H1 (cell line): ENCODE results near the gene DENND2A. TPM values are rescaled to one million over a fixed set of nuclear protein-coding genes. Genes with fewer than 3 reads are reported as not detected.

Experiments
- CTCF ChIA-PET: fragments of 300-600 bp; sonication (Branson Sonifier 250); formaldehyde crosslinking; loops from one replicate; lab custom pipeline; 2021; ENCODE audit not compliant: partially characterized antibody; lab: Charles Lee
- POLR2A ChIA-PET: fragments of 300-600 bp; sonication (Branson Sonifier 250); formaldehyde crosslinking; loops from one replicate; lab custom pipeline; 2021; ENCODE audit warnings: inconsistent platforms; ENCODE audit not compliant: partially characterized antibody; lab: Charles Lee
- DNase-seq, 2 experiments: peaks; one replicate each; pipeline versions ENCODE4 v3.0.0 to v3.0.0-alpha.2; 2010 to 2022; ENCODE audit warnings: low spot score in 2 of 2, low read depth in 1 of 2, mixed read lengths in 1 of 2
- FAIRE-seq: peaks from 2 replicates; lab custom pipeline; 2011; peaks lifted over from hg19 to GRCh38; lab: Jason Lieb, UNC
- H2AFZ ChIP-seq: 2 replicates; pipeline ENCODE4 v1.8.1; 2012; ENCODE audit warnings: low read length, inconsistent platforms
- H2AK5ac ChIP-seq: 2 replicates; pipeline ENCODE4 v1.6.1; 2013; ENCODE audit warnings: low read depth, low read length
- H2BK120ac ChIP-seq: replicated peaks from 2 replicates; pipeline ENCODE3; 2013; ENCODE audit warnings: low read depth, low read length, inconsistent platforms
- H2BK12ac ChIP-seq: 2 replicates; pipeline ENCODE4 v1.6.1; 2013; ENCODE audit warnings: low read depth, low read length
- H2BK15ac ChIP-seq: 2 replicates; pipeline ENCODE4 v1.6.1; 2013; ENCODE audit warnings: low read length
- H2BK20ac ChIP-seq: 2 replicates; pipeline ENCODE4 v1.6.1; 2013; ENCODE audit warnings: low read length
- H2BK5ac ChIP-seq: 2 replicates; pipeline ENCODE4 v1.6.1; 2013; ENCODE audit warnings: low read depth, low read length
- H3K14ac ChIP-seq: 2 replicates; pipeline ENCODE4 v1.6.1; 2013; ENCODE audit warnings: inconsistent platforms; ENCODE audit not compliant: insufficient read length
- H3K18ac ChIP-seq: 2 replicates; pipeline ENCODE4 v1.6.1; 2013; ENCODE audit warnings: low read length; ENCODE audit errors: extremely low read depth
- H3K23ac ChIP-seq: 2 replicates; pipeline ENCODE4 v1.6.1; 2013; ENCODE audit warnings: inconsistent platforms; ENCODE audit not compliant: insufficient read length
- H3K23me2 ChIP-seq: 2 replicates; pipeline ENCODE4 v1.6.1; 2013; ENCODE audit warnings: low read depth, low read length
- H3K27ac ChIP-seq: 2 replicates; pipeline ENCODE4 v1.6.1; 2011; ENCODE audit warnings: low read depth, low read length, inconsistent platforms
- H3K27me3 ChIP-seq, 4 experiments: replicated peaks in 1 of 4; 1 replicate in 1 of 4; 2 replicates in 3 of 4; pipeline versions ENCODE4 v1.6.1 to v1.8.1; 2011 to 2013; ENCODE audit warnings: low read length in 3 of 4, mild to moderate bottlenecking in 3 of 4, inconsistent platforms in 2 of 4, mixed read lengths in 2 of 4, moderate library complexity in 1 of 4; ENCODE audit not compliant: control insufficient read depth in 3 of 4, insufficient read depth in 3 of 4; ENCODE audit errors: extremely low read depth in 1 of 4
- H3K36me3 ChIP-seq, 4 experiments: 2 replicates each; pipeline versions ENCODE4 v1.6.1 to v1.8.1; 2011 to 2013; ENCODE audit warnings: mild to moderate bottlenecking in 4 of 4, low read length in 3 of 4, moderate library complexity in 2 of 4, control low read depth in 1 of 4, inconsistent platforms in 1 of 4; ENCODE audit not compliant: insufficient read depth in 4 of 4, control insufficient read depth in 2 of 4
- H3K4ac ChIP-seq: replicated peaks from 2 replicates; pipeline ENCODE3; 2013; ENCODE audit warnings: low read length, low read depth, mixed read lengths, inconsistent platforms; ENCODE audit not compliant: insufficient read length
- H3K4me1 ChIP-seq, 4 experiments: replicated peaks in 1 of 4; 1 replicate in 1 of 4; 2 replicates in 3 of 4; pipeline versions ENCODE4 v1.6.1 to v1.8.1; 2011 to 2013; ENCODE audit warnings: low read length in 3 of 4, inconsistent platforms in 2 of 4, mixed read lengths in 1 of 4; ENCODE audit not compliant: insufficient read depth in 4 of 4, control insufficient read depth in 3 of 4
- H3K4me2 ChIP-seq, 2 experiments: 2 replicates each; pipeline versions ENCODE4 v1.6.1 to v1.8.1; 2011 to 2013; ENCODE audit warnings: low read depth in 2 of 2, low read length in 2 of 2, control low read depth in 1 of 2, inconsistent platforms in 1 of 2, mild to moderate bottlenecking in 1 of 2; ENCODE audit not compliant: insufficient read depth in 1 of 2
- H3K4me3 ChIP-seq, 4 experiments: fragments of 200-600, 300-600 bp in 1 of 4; sonication (generic), shearing (Covaris generic), sonication (Bioruptor Twin) in 1 of 4; 2 replicates each; pipeline versions ENCODE4 v1.5.1 to v1.8.1; 2011 to 2016; ENCODE audit warnings: low read length in 4 of 4, low read depth in 3 of 4, control low read depth in 2 of 4, inconsistent platforms in 2 of 4, mild to moderate bottlenecking in 2 of 4, mixed read lengths in 1 of 4, moderate library complexity in 1 of 4; ENCODE audit not compliant: insufficient read depth in 2 of 4; ENCODE audit errors: extremely low read depth in 1 of 4
- H3K56ac ChIP-seq: replicated peaks from 2 replicates; pipeline ENCODE3; 2013; ENCODE audit warnings: low read depth, mild to moderate bottlenecking, mixed read lengths, low read length, inconsistent platforms; ENCODE audit not compliant: insufficient read length
- H3K79me1 ChIP-seq: 2 replicates; pipeline ENCODE4 v1.6.1; 2013; ENCODE audit warnings: low read depth, low read length, control low read depth
- H3K79me2 ChIP-seq, 2 experiments: 2 replicates each; pipeline versions ENCODE4 v1.6.1 to v1.8.1; 2012 to 2013; ENCODE audit warnings: low read length in 2 of 2, mild to moderate bottlenecking in 2 of 2, inconsistent platforms in 1 of 2; ENCODE audit not compliant: insufficient read depth in 2 of 2, control insufficient read depth in 1 of 2
- H3K9ac ChIP-seq, 4 experiments: replicated peaks in 1 of 4; 1 replicate in 1 of 4; 2 replicates in 3 of 4; pipeline versions ENCODE4 v1.6.1 to v1.8.1; 2011 to 2013; ENCODE audit warnings: low read depth in 3 of 4, low read length in 3 of 4, control low read depth in 2 of 4, mild to moderate bottlenecking in 2 of 4, moderate library complexity in 2 of 4, inconsistent platforms in 1 of 4; ENCODE audit errors: extremely low read depth in 1 of 4
- H3K9me3 ChIP-seq, 2 experiments: 2 replicates each; pipeline versions ENCODE4 v1.6.1 to v1.8.1; 2012 to 2013; ENCODE audit warnings: mild to moderate bottlenecking in 2 of 2, moderate library complexity in 2 of 2, control low read depth in 1 of 2, inconsistent platforms in 1 of 2, low read depth in 1 of 2, low read length in 1 of 2, mixed read lengths in 1 of 2; ENCODE audit not compliant: insufficient read depth in 2 of 2
- H4K20me1 ChIP-seq, 2 experiments: replicated peaks in 1 of 2; 2 replicates each; pipeline versions ENCODE3 to v1.8.1; 2011 to 2013; ENCODE audit warnings: inconsistent platforms in 2 of 2, low read length in 2 of 2, mild to moderate bottlenecking in 1 of 2; ENCODE audit not compliant: insufficient read depth in 2 of 2, control insufficient read depth in 1 of 2
- H4K5ac ChIP-seq: 2 replicates; pipeline ENCODE4 v1.6.1; 2013; ENCODE audit warnings: low read length, low read depth, mixed read lengths, inconsistent platforms; ENCODE audit not compliant: insufficient read length
- H4K8ac ChIP-seq: 2 replicates; pipeline ENCODE4 v1.8.0; 2013; ENCODE audit warnings: mild to moderate bottlenecking, moderate library complexity, low read length, inconsistent platforms; ENCODE audit not compliant: insufficient read depth; ENCODE audit errors: extremely low read depth
- H4K91ac ChIP-seq: replicated peaks from 2 replicates; pipeline ENCODE3; 2013; ENCODE audit warnings: low read length, mixed read lengths, inconsistent platforms; ENCODE audit not compliant: insufficient read length
- BRCA1 ChIP-seq: IDR thresholded peaks from 2 replicates; pipeline ENCODE4 v1.6.1; 2012; ENCODE audit warnings: low read depth, low read length, improper control_type of control experiment
- KDM4A ChIP-seq: IDR thresholded peaks from one replicate; pipeline ENCODE4 v1.7.1; 2012; ENCODE audit warnings: low read depth, mild to moderate bottlenecking, moderate library complexity, low read length, inconsistent platforms; ENCODE audit not compliant: severe bottlenecking
- NRF1 ChIP-seq: IDR thresholded peaks from 2 replicates; pipeline ENCODE4 v1.6.1; 2011; ENCODE audit warnings: mild to moderate bottlenecking, low read depth, low read length, improper control_type of control experiment
- PHF8 ChIP-seq: fragments of 200-600 bp; sonication (generic); conservative IDR thresholded peaks from 2 replicates; pipeline ENCODE4 v1.7.1; 2012; ENCODE audit warnings: low read depth, mild to moderate bottlenecking, inconsistent platforms, low read length, moderate library complexity
- RAD21 ChIP-seq, 2 experiments: IDR thresholded peaks in 1 of 2; conservative IDR thresholded peaks in 1 of 2; 2 replicates each; pipeline ENCODE4 v1.6.1; 2011; ENCODE audit warnings: low read depth in 2 of 2, low read length in 2 of 2, improper control_type of control experiment in 1 of 2, inconsistent platforms in 1 of 2, mild to moderate bottlenecking in 1 of 2, moderate library complexity in 1 of 2
- RXRA ChIP-seq: IDR thresholded peaks from 2 replicates; pipeline ENCODE4 v1.6.1; 2011; ENCODE audit warnings: low read depth, mild to moderate bottlenecking, low read length, moderate library complexity; ENCODE audit not compliant: insufficient read depth
- SAP30 ChIP-seq: fragments of 300-600 bp; sonication (generic); IDR thresholded peaks from 2 replicates; pipeline ENCODE4 v1.7.1; 2012; ENCODE audit warnings: low read length, moderate library complexity, mild to moderate bottlenecking, inconsistent platforms; ENCODE audit not compliant: insufficient read depth, insufficient replicate concordance
- SP1 ChIP-seq: IDR thresholded peaks from 2 replicates; pipeline ENCODE4 v1.6.1; 2011; ENCODE audit warnings: low read depth, low read length
- SP2 ChIP-seq: IDR thresholded peaks from 2 replicates; pipeline ENCODE4 v1.6.1; 2012; ENCODE audit warnings: mild to moderate bottlenecking, low read length, inconsistent platforms
- WGBS, 2 experiments: shearing (Covaris generic) in 1 of 2; methylation state at CpG; one replicate each; pipeline versions ENCODE4 v1.1.6 to v1.1.7; 2013 to 2015; ENCODE audit warnings: low lambda C conversion rate in 2 of 2, mixed read lengths in 2 of 2, inconsistent platforms in 1 of 2, low coverage in 1 of 2, missing lambda C conversion rate in 1 of 2; ENCODE audit not compliant: insufficient replicate concordance in 2 of 2, insufficient coverage in 1 of 2, insufficient read length in 1 of 2; ENCODE audit errors: extremely low coverage in 1 of 2, missing lambda C conversion rate in 1 of 2; 5-methylcytosine and 5-hydroxymethylcytosine counted together
- polyA plus RNA-seq, 7 experiments: library from polyadenylated mRNA; depleted of rRNA in 3 of 7; stranded (reverse) in 5 of 7; unstranded in 2 of 7; fragments of >200 nt in 5 of 7; fragments of 200-250 nt in 2 of 7; gene quantifications; 1 replicate in 5 of 7; 2 replicates in 1 of 7; 4 replicates in 1 of 7; pipeline versions ENCODE4 v1.2.1 to v1.2.3, GENCODE V29; 2011 to 2013; ENCODE audit warnings: missing spikeins in 2 of 7, mixed read lengths in 2 of 7
- total RNA-seq: library from RNA; stranded (reverse); fragmentation: NEBNext Ultra II Directional; extraction: Animal tissue kit (Norgen Biotek cat#: 25700); gene quantifications from 2 replicates; pipeline ENCODE4 v1.2.1, GENCODE V29; 2021

The DENND2A gene
- total and polyA plus RNA-seq, 2 of the 8 experiments (the other 6 are each of a cell fraction or from before 2014, with no cell fraction given): 5.0 to 13.0 TPM

DNA sequence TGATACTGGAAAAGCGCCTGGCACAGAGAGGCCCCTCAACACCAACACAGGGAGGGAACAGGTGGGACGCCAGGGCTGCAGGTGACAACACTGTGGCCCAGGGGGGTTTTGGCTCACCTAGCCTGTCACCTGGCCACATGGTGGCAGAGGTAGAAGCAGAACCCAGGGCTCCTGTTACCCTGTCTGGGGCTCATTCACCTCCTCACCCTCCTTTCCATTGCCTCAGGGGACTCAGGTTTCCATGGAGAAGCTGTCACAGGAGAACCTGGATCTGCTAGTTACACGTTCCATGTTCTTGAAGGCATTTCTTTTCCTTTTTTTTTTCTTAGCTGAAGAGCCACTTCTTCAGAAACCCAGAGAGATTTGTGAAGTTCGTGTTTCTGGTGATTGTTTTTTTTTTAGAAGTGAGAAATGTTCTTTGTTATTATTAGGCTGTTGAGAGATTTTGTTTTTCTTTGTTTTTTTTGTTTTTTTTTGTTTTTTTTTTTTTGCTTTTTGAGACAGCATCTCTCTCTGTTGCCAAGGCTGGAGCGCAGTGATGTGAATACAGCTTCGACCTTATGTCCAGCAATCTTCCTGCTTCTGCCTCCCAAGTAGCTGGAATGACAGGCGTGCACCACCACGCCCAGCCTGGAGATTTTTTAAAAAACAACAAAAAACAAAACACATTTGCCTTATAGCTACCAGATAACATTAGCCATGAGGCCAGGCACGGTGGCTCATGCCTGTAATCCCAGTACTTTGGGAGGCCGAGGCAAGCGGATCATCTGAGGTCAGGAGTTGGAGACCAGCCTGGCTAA lies 16.0 kb downstream of the DENND2A start:
- no peaks in the 10 kb centered on the region for H3K36me3 ChIP-seq
- ChIA-PET POLR2A (interaction anchor here (1.7 kb wide), 1 partner anchor 20 kb away, joined by 5 read pairs; no protein-coding TSS in a partner anchor), CTCF (interaction anchor here (0.6 to 2.5 kb wide), 8 partner anchors 11 to 106 kb away, joined by 3 to 8 read pairs (median 4); no protein-coding TSS in a partner anchor)
- H3K18ac ChIP-seq: no peak overlapping the region
- no peak overlapping the region for H2BK15ac ChIP-seq
- H3K79me2 ChIP-seq: no peaks in the 10 kb centered on the region; a peak in 1 of 4 replicates
- H3K56ac ChIP-seq: no peak overlapping the region
- FAIRE-seq (no peak), DNase-seq (no peak)
- H3K4me3 ChIP-seq: no peak overlapping the region
- no peaks in the 10 kb centered on the region for H3K9me3 ChIP-seq
- no peak overlapping the region for H3K14ac ChIP-seq
- H4K91ac ChIP-seq: no peak overlapping the region
- no peak overlapping the region; the same call in 1 of the 2 replicates for H2AK5ac ChIP-seq
- H2BK20ac ChIP-seq: no peak overlapping the region
- H2BK120ac ChIP-seq: no peak overlapping the region
- no peak overlapping the region for H3K4me2 ChIP-seq
- H4K8ac ChIP-seq: peak overlapping the region; percentile 75
- H3K79me1 ChIP-seq: no peaks in the 10 kb centered on the region
- H3K9ac ChIP-seq: no peak overlapping the region
- no peak overlapping the region for H2BK5ac ChIP-seq
- H3K23ac ChIP-seq: no peak overlapping the region
- 87% methylated on average over 11 of the region's 11 CpGs; no CpG with 5 or more reads in 1 of the 2 experiments for WGBS, 2 experiments
- H4K5ac ChIP-seq: no peak overlapping the region
- H3K23me2 ChIP-seq: peaks cover 4% of the 10 kb centered on the region; the same call in 1 of the 2 replicates
- H3K27ac ChIP-seq: no peak overlapping the region
- H2AFZ ChIP-seq: no peak overlapping the region
- peaks cover 5 to 14% (median 8%) of the 10 kb centered on the region in 4 experiments for H3K4me1 ChIP-seq
- H4K20me1 ChIP-seq: peaks cover 0 to 6% of the 10 kb centered on the region in 2 experiments
- 0 out of 2 replicates have a peak overlapping the region, but pooled peaks have one; percentile 35 for H2BK12ac ChIP-seq
- no peak overlapping the region for H3K4ac ChIP-seq
- H3K27me3 ChIP-seq: no peaks in the 10 kb centered on the region
- no peak for TF ChIP-seq BRCA1
- TF ChIP-seq PHF8: no peak
- TF ChIP-seq SP1: no peak
- TF ChIP-seq SAP30: no peak
- TF ChIP-seq KDM4A: no peak
- no peak for TF ChIP-seq SP2
- no peak for TF ChIP-seq NRF1
- TF ChIP-seq RAD21 (IDR thresholded peaks at IDR 0.05 in 1 of 2, conservative IDR thresholded peaks at IDR 0.05 in 1 of 2; ENCODE audit: low read depth in 2 of 2, low read length in 2 of 2): no peak
- TF ChIP-seq RXRA: no peak
